ENCODE results near the gene OPRM1. TPM values are rescaled to one million over a fixed set of nuclear protein-coding genes. Genes with fewer than 3 reads are reported as not detected.

The OPRM1 gene
- total RNA-seq, 1 experiment from 2014 or later: not detected

DNA sequence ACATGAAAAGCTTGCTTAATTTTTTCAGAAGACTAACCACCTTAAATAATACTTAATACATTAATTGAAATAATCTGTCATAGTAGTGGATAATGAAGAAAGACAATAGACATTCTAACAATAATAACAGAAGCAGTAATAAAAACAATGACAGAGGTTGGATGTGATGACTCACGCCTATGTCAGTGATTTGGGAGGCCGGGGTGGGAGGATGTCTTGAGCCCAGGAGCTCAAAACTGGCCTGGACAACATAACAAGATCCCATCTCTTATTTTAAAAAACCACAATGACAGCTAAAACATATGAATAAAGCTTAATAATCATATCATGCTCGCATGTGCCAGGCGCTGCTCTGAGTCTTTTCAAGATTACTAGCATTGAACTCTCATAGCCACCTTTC is 212.1 kb downstream of the OPRM1 start:
- Mint-ChIP-seq H3K4me1 (ENCODE audit: insufficient read depth, unreplicated experiment) (no peaks in the 10 kb centered on the region), H3K27me3 (ENCODE audit: insufficient read depth, unreplicated experiment) (no peaks in the 10 kb centered on the region)
- CTCF ChIA-PET: interaction anchor here (0.9 to 1.2 kb wide), 2 partner anchors 26 to 97 kb away, joined by 3 to 6 read pairs; no protein-coding TSS in a partner anchor

GRCh38 chr6:154252678-154253077 is 213.6 kb downstream of the OPRM1 start:
- peak; percentile 21 for DNase-seq (ENCODE audit: unreplicated experiment)
- no peaks in the 10 kb centered on the region for H3K27me3 Mint-ChIP-seq (ENCODE audit: insufficient read depth, unreplicated experiment)
- peaks cover 26% of the 10 kb centered on the region for H3K9me3 Mint-ChIP-seq (ENCODE audit: unreplicated experiment)
- ChIA-PET CTCF (no interaction called here), POLR2A (no interaction called here)
- H3K27ac Mint-ChIP-seq (ENCODE audit: low read depth, unreplicated experiment): peak overlapping the region; percentile 69
- no TSS peak for BruUV-seq (replicated peaks)
- intact Hi-C loops (cut with micrococcal nuclease): no loop called here
- no peaks in the 10 kb centered on the region for H3K36me3 Mint-ChIP-seq (ENCODE audit: insufficient read depth, unreplicated experiment)
- no peak overlapping the region for H3K4me3 Mint-ChIP-seq (ENCODE audit: unreplicated experiment)
- TF ChIP-seq, protein P1, sequence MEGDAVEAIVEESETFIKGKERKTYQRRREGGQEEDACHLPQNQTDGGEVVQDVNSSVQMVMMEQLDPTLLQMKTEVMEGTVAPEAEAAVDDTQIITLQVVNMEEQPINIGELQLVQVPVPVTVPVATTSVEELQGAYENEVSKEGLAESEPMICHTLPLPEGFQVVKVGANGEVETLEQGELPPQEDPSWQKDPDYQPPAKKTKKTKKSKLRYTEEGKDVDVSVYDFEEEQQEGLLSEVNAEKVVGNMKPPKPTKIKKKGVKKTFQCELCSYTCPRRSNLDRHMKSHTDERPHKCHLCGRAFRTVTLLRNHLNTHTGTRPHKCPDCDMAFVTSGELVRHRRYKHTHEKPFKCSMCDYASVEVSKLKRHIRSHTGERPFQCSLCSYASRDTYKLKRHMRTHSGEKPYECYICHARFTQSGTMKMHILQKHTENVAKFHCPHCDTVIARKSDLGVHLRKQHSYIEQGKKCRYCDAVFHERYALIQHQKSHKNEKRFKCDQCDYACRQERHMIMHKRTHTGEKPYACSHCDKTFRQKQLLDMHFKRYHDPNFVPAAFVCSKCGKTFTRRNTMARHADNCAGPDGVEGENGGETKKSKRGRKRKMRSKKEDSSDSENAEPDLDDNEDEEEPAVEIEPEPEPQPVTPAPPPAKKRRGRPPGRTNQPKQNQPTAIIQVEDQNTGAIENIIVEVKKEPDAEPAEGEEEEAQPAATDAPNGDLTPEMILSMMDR (IDR thresholded peaks at IDR 0.05; ENCODE audit: unreplicated experiment): no peak
- no peaks in the 10 kb centered on the region for H3K4me1 Mint-ChIP-seq (ENCODE audit: insufficient read depth, unreplicated experiment)

More for the DNA sequence above, 212.1 kb downstream of the OPRM1 start:
- POLR2A ChIA-PET: interaction anchor here (0.6 kb wide), 1 partner anchor 125 kb away, joined by 6 read pairs; no protein-coding TSS in a partner anchor
- Mint-ChIP-seq H3K27ac (ENCODE audit: low read depth, unreplicated experiment) (no peak overlapping the region), H3K4me3 (ENCODE audit: unreplicated experiment) (no peak overlapping the region), H3K36me3 (ENCODE audit: insufficient read depth, unreplicated experiment) (no peaks in the 10 kb centered on the region), H3K9me3 (ENCODE audit: unreplicated experiment) (peaks cover 19% of the 10 kb centered on the region)
- intact Hi-C loops (cut with micrococcal nuclease): no loop called here
- DNase-seq (ENCODE audit: unreplicated experiment): peak; percentile 19
- TF ChIP-seq, protein P1 (IDR thresholded peaks at IDR 0.05; ENCODE audit: unreplicated experiment): no peak
- no TSS peak for BruUV-seq (replicated peaks)

GRCh38 chr6:154257067-154257466 is 218.0 kb downstream of the OPRM1 start:
- TF ChIP-seq, protein P1 (IDR thresholded peaks at IDR 0.05; ENCODE audit: unreplicated experiment): no peak
- ChIA-PET CTCF (no interaction called here), POLR2A (no interaction called here)
- no peak for DNase-seq (ENCODE audit: unreplicated experiment)
- no TSS peak for BruUV-seq (replicated peaks)
- no peaks in the 10 kb centered on the region for H3K27me3 Mint-ChIP-seq (ENCODE audit: insufficient read depth, unreplicated experiment)
- H3K36me3 Mint-ChIP-seq (ENCODE audit: insufficient read depth, unreplicated experiment): no peaks in the 10 kb centered on the region
- no peak overlapping the region for H3K4me3 Mint-ChIP-seq (ENCODE audit: unreplicated experiment)
- peaks cover 34% of the 10 kb centered on the region for H3K9me3 Mint-ChIP-seq (ENCODE audit: unreplicated experiment)
- no peaks in the 10 kb centered on the region for H3K4me1 Mint-ChIP-seq (ENCODE audit: insufficient read depth, unreplicated experiment)
- H3K27ac Mint-ChIP-seq (ENCODE audit: low read depth, unreplicated experiment): no peak overlapping the region
- intact Hi-C loops (cut with micrococcal nuclease): no loop called here

DNA sequence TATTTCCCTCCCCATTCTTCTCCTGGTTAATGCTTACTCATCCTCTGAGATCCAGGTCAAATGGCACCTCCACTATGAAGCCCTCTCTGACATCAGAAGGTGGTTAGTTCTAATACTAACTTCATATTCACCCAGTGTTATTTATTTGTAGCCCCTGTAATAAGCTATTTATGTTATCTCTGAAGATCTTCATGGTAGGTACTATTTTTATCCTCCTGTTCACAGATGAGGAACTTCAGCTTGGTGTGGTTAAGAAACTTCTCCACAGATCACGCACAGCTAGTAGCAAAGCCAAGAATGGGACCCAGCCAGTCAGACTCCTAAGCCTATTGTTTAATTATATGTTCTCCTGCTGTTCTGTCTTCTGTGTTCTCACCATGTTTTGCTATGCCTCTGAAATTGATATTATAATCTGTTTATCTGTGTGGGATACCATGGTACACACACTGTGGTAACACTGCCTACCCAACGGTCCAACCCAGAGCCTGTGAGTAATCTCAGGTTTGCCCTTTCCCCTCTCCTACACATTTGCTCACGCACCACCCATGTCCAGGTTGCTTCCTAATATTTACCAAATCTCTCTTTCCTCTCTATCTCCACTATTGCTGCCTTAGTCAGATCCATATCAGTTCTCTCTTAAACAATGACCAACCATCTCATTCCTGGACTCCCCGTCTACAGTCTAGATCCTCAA is 219.2 kb downstream of the OPRM1 start:
- no TSS peak for BruUV-seq (replicated peaks)
- peaks cover 34% of the 10 kb centered on the region for H3K9me3 Mint-ChIP-seq (ENCODE audit: unreplicated experiment)
- CTCF ChIA-PET: no interaction called here
- no peak overlapping the region for H3K27ac Mint-ChIP-seq (ENCODE audit: low read depth, unreplicated experiment)
- intact Hi-C loops (cut with micrococcal nuclease): no loop called here
- TF ChIP-seq, protein P1 (IDR thresholded peaks at IDR 0.05; ENCODE audit: unreplicated experiment): no peak
- H3K4me3 Mint-ChIP-seq (ENCODE audit: unreplicated experiment): no peak overlapping the region
- no peaks in the 10 kb centered on the region for H3K36me3 Mint-ChIP-seq (ENCODE audit: insufficient read depth, unreplicated experiment)
- H3K27me3 Mint-ChIP-seq (ENCODE audit: insufficient read depth, unreplicated experiment): no peaks in the 10 kb centered on the region
- POLR2A ChIA-PET: no interaction called here
- DNase-seq (ENCODE audit: unreplicated experiment): no peak
- no peaks in the 10 kb centered on the region for H3K4me1 Mint-ChIP-seq (ENCODE audit: insufficient read depth, unreplicated experiment)
